ENCODE measurements around the gene OR10C1. TPM values are rescaled to one million over a fixed set of nuclear protein-coding genes. Genes with fewer than 3 reads are reported as not detected.

The OR10C1 gene
- polyA plus RNA-seq, 1 experiment = not detected

DNA sequence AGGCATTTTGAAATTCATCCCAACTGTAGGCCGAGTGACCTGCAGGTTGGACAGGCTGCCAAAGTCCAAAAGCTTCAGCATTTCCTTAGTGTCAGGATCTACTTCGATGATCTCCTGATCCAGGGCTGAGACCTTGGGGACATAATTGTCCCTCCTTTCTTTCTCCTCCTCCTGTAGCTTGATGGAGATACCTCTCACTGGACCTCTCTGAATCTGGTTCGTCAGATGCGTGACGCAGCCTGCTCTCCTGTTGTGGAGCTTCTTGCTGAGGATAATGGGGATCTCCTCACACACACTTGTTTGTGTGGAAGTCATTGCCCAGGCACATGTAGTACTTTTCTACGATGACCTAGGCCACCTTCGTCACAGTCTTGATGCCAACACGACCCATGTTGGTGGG is 50.2 kb downstream of the OR10C1 start:
- no peak overlapping the region for H3K27ac ChIP-seq (ENCODE audit: low read depth, low read length)
- 0 out of 2 replicates have a peak, but pooled peaks cover 3% of the 10 kb centered on the region for H3K9me3 ChIP-seq (ENCODE audit: control insufficient read depth, insufficient read depth, low read length)
- TF ChIP-seq, protein P1, sequence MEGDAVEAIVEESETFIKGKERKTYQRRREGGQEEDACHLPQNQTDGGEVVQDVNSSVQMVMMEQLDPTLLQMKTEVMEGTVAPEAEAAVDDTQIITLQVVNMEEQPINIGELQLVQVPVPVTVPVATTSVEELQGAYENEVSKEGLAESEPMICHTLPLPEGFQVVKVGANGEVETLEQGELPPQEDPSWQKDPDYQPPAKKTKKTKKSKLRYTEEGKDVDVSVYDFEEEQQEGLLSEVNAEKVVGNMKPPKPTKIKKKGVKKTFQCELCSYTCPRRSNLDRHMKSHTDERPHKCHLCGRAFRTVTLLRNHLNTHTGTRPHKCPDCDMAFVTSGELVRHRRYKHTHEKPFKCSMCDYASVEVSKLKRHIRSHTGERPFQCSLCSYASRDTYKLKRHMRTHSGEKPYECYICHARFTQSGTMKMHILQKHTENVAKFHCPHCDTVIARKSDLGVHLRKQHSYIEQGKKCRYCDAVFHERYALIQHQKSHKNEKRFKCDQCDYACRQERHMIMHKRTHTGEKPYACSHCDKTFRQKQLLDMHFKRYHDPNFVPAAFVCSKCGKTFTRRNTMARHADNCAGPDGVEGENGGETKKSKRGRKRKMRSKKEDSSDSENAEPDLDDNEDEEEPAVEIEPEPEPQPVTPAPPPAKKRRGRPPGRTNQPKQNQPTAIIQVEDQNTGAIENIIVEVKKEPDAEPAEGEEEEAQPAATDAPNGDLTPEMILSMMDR (IDR thresholded peaks at IDR 0.05; ENCODE audit: low read depth, low read length) = no peak
- DNase-seq (ENCODE audit: low read depth, low spot score) = no peak
- POLR2A ChIA-PET = no interaction called here
- H3K27me3 ChIP-seq (ENCODE audit: control insufficient read depth, insufficient read depth, low read length) = no peaks in the 10 kb centered on the region
- no peak overlapping the region for H3K4me3 ChIP-seq (ENCODE audit: low read depth, low read length)
- CTCF ChIA-PET = no interaction called here

DNA sequence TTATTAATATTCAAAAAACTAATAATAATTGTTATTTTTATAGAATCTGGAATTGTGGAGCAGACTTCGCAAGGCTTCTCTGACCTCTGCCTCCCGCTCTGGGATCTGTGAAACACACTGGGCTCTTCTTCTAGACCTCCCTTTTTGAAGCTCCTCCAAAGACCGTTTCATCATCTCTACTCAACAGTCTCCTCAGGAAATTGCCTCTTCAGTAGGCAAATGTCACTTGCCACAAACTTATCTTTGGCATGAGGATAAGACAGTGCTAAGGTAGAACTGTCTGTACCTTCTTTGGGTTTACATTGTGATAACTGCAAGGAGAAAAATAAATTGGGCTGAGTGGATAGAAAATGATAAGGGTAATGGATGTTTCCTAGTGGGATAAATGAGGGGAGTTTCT is 50.9 kb downstream of the OR10C1 start:
- H3K27ac ChIP-seq (ENCODE audit: low read depth, low read length) = no peak overlapping the region
- POLR2A ChIA-PET = no interaction called here
- no peaks in the 10 kb centered on the region for H3K27me3 ChIP-seq (ENCODE audit: control insufficient read depth, insufficient read depth, low read length)
- no peak for DNase-seq (ENCODE audit: low read depth, low spot score)
- 0 out of 2 replicates have a peak, but pooled peaks cover 3% of the 10 kb centered on the region for H3K9me3 ChIP-seq (ENCODE audit: control insufficient read depth, insufficient read depth, low read length)
- no peak overlapping the region for H3K4me3 ChIP-seq (ENCODE audit: low read depth, low read length)
- TF ChIP-seq, protein P1 (IDR thresholded peaks at IDR 0.05; ENCODE audit: low read depth, low read length) = no peak
- CTCF ChIA-PET = no interaction called here

DNA sequence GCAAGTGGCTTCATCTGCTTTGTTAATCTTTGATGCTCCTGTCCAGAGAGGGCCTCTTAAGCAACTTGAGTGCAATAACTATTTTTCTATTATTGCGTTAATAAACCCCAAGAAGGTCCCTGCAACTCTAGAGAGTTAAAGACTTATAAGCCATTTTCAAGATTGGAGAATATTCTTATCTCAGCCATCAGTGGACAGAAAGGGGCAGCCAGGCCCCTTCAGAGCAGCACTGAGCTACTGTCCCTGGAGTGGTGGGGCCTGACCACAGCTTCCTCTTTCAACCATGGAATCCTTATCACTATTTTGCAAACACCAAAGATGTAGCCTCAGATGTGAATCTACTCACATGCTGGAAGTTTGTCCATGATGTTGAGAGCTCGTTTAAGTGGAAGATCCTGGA is 51.4 kb downstream of the OR10C1 start:
- TF ChIP-seq, protein P1 (IDR thresholded peaks at IDR 0.05; ENCODE audit: low read depth, low read length) = no peak
- ChIA-PET CTCF (no interaction called here), POLR2A (no interaction called here)
- Histone ChIP-seq H3K9me3 (ENCODE audit: control insufficient read depth, insufficient read depth, low read length) (0 out of 2 replicates have a peak, but pooled peaks cover 3% of the 10 kb centered on the region), H3K27ac (ENCODE audit: low read depth, low read length) (no peak overlapping the region), H3K4me3 (ENCODE audit: low read depth, low read length) (no peak overlapping the region), H3K27me3 (ENCODE audit: control insufficient read depth, insufficient read depth, low read length) (no peaks in the 10 kb centered on the region)
- DNase-seq (ENCODE audit: low read depth, low spot score) = no peak

Other genes starting within 250 kb of the OR10C1 start
- not detected in 2 replicates for gene OR14J1, start 137.6 kb upstream of the OR10C1 start, polyA plus RNA-seq (2011; rRNA removed)
- gene OR5V1, start 70.4 kb upstream of the OR10C1 start, polyA plus RNA-seq (2011; rRNA removed) = not detected in 2 replicates
- gene OR12D3, start 64.0 kb upstream of the OR10C1 start, polyA plus RNA-seq (2011; rRNA removed) = not detected in 2 replicates
- gene OR12D2, start 43.7 kb upstream of the OR10C1 start, polyA plus RNA-seq (2011; rRNA removed) = not detected in 2 replicates
- not detected in 2 replicates for gene OR12D1, start 24.4 kb upstream of the OR10C1 start, polyA plus RNA-seq (2011; rRNA removed)
- not detected in 2 replicates for gene OR11A1, start 17.8 kb downstream of the OR10C1 start, polyA plus RNA-seq (2011; rRNA removed)
- not detected in 2 replicates for gene OR2H1, start 17.8 kb downstream of the OR10C1 start, polyA plus RNA-seq (2011; rRNA removed)
- not detected in 2 replicates for gene MAS1L, start 48.6 kb downstream of the OR10C1 start, polyA plus RNA-seq (2011; rRNA removed)
- gene UBD, start 120.4 kb downstream of the OR10C1 start, polyA plus RNA-seq (2011; rRNA removed) = not detected in 2 replicates
- gene OR2H2, start 145.8 kb downstream of the OR10C1 start, polyA plus RNA-seq (2011; rRNA removed) = not detected in 2 replicates
- gene GABBR1, start 193.9 kb downstream of the OR10C1 start, polyA plus RNA-seq (2011; rRNA removed) = 14.6 and 16.5 TPM in 2 replicates
- gene MOG, start 217.8 kb downstream of the OR10C1 start, polyA plus RNA-seq (2011; rRNA removed) = not detected in 2 replicates
- gene ZFP57, start 241.8 kb downstream of the OR10C1 start, polyA plus RNA-seq (2011; rRNA removed) = not detected in 2 replicates